WTC11 (cell line): ENCODE measurements around the gene TMEM30A. TPM values are rescaled to one million over a fixed set of nuclear protein-coding genes. Genes with fewer than 3 reads are reported as not detected.

Experiments used
- ATAC-seq: fragments of 200-7000 bp; cut with Tn5 transposase; 2 replicates; pipeline ENCODE4 v1.10.0; 2021; ENCODE audit warnings: mild to moderate bottlenecking, moderate library complexity
- CTCF ChIA-PET: fragments of 300-600 bp; sonication (Branson Sonifier 250); formaldehyde crosslinking; loops from one replicate; lab custom pipeline; 2021; ENCODE audit warnings: antibody characterized with exemption; lab: Charles Lee
- POLR2A ChIA-PET: fragments of 350-600 bp; sonication (Branson Sonifier 250); formaldehyde crosslinking; loops from one replicate; lab custom pipeline; 2021; ENCODE audit warnings: antibody characterized with exemption; lab: Charles Lee
- DNase-seq: peaks from one replicate; pipeline ENCODE4 v3.0.0; 2021; ENCODE audit warnings: low spot score
- H3K27ac Mint-ChIP-seq: 2 replicates; pipeline ENCODE4 v1.8.0; 2021; ENCODE audit warnings: mixed read lengths
- H3K27me3 Mint-ChIP-seq: 2 replicates; pipeline ENCODE4 v1.8.0; 2021; ENCODE audit warnings: low read depth, mild to moderate bottlenecking, moderate library complexity, mixed read lengths
- H3K36me3 Mint-ChIP-seq: 2 replicates; pipeline ENCODE4 v1.8.0; 2021; ENCODE audit warnings: mixed read lengths
- H3K4me1 Mint-ChIP-seq: 2 replicates; pipeline ENCODE4 v1.8.0; 2022; ENCODE audit warnings: mixed read lengths
- H3K4me3 Mint-ChIP-seq: 2 replicates; pipeline ENCODE4 v1.8.0; 2021; ENCODE audit warnings: mild to moderate bottlenecking, moderate library complexity, mixed read lengths
- H3K9me3 Mint-ChIP-seq: 2 replicates; pipeline ENCODE4 v1.8.0; 2021; ENCODE audit warnings: mixed read lengths
- AFF4 ChIP-seq: sonication (generic); formaldehyde crosslinking; IDR thresholded peaks from 2 replicates; pipeline ENCODE4 v1.8.1; 2023; ENCODE audit warnings: mild to moderate bottlenecking, missing genetic modification reagents, borderline replicate concordance
- ELF4 ChIP-seq: sonication (generic); formaldehyde crosslinking; IDR thresholded peaks from 2 replicates; pipeline ENCODE4 v1.8.1; 2022; ENCODE audit warnings: low read depth, mild to moderate bottlenecking, moderate library complexity, missing genetic modification reagents
- EMX1 ChIP-seq: fragments of 250-450 bp; sonication (Bioruptor Pico); IDR thresholded peaks from 2 replicates; pipeline ENCODE4 v1.8.0; 2021; ENCODE audit warnings: mild to moderate bottlenecking
- NFYB ChIP-seq: sonication (generic); formaldehyde crosslinking; conservative IDR thresholded peaks from 2 replicates; pipeline ENCODE4 v1.8.0; 2022; ENCODE audit warnings: low read depth, missing genetic modification reagents
- SMAD4 ChIP-seq: sonication (generic); formaldehyde crosslinking; IDR thresholded peaks from 2 replicates; pipeline ENCODE4 v1.8.0; 2022; ENCODE audit warnings: mild to moderate bottlenecking, missing genetic modification reagents
- SP1 ChIP-seq: sonication (generic); formaldehyde crosslinking; conservative IDR thresholded peaks from 2 replicates; pipeline ENCODE4 v1.8.1; 2022; ENCODE audit warnings: missing genetic modification reagents
- ZNF232 ChIP-seq: sonication (generic); formaldehyde crosslinking; IDR thresholded peaks from 2 replicates; pipeline ENCODE4 v1.8.0; 2022; ENCODE audit warnings: mild to moderate bottlenecking, missing genetic modification reagents
- ZNF281 ChIP-seq: sonication (generic); formaldehyde crosslinking; IDR thresholded peaks from 2 replicates; pipeline ENCODE4 v1.8.0; 2023; ENCODE audit warnings: mild to moderate bottlenecking, missing genetic modification reagents
- ZNF671 ChIP-seq: fragments of 250-450 bp; sonication (Bioruptor Pico); IDR thresholded peaks from 2 replicates; pipeline ENCODE4 v1.8.0; 2021; ENCODE audit warnings: mild to moderate bottlenecking
- total RNA-seq: library from RNA; stranded (reverse); gene quantifications from 3 replicates; pipeline ENCODE4 v1.2.3, GENCODE V29; 2021
- TF ChIP-seq, protein P1 (sequence below): fragments of 250-450 bp; sonication (Bioruptor Pico); IDR thresholded peaks from 2 replicates; pipeline ENCODE4 v2.1.2; 2022; ENCODE audit warnings: mild to moderate bottlenecking, moderate library complexity
- TF ChIP-seq, protein P2 (sequence below): sonication (generic); formaldehyde crosslinking; IDR thresholded peaks from 2 replicates; pipeline ENCODE4 v1.8.0; 2022; ENCODE audit warnings: missing genetic modification reagents

Gene TMEM30A
- total RNA-seq, 1 experiment from 2014 or later, result 81.2 TPM

- Mint-ChIP-seq H3K27ac (no peak overlapping the region), H3K9me3 (no peaks in the 10 kb centered on the region), H3K4me3 (no peak overlapping the region)
Observed at GRCh38 chr6:75287424-75287823, 2.8 kb upstream of the TMEM30A start.

More at GRCh38 chr6:75287424-75287823, 2.8 kb upstream of the TMEM30A start:
- Mint-ChIP-seq H3K36me3 (no peaks in the 10 kb centered on the region), H3K27me3 (no peaks in the 10 kb centered on the region), H3K4me1 (peaks cover 28% of the 10 kb centered on the region)
- ChIA-PET CTCF (no interaction called here), POLR2A (no interaction called here)
- TF ChIP-seq, protein P1, sequence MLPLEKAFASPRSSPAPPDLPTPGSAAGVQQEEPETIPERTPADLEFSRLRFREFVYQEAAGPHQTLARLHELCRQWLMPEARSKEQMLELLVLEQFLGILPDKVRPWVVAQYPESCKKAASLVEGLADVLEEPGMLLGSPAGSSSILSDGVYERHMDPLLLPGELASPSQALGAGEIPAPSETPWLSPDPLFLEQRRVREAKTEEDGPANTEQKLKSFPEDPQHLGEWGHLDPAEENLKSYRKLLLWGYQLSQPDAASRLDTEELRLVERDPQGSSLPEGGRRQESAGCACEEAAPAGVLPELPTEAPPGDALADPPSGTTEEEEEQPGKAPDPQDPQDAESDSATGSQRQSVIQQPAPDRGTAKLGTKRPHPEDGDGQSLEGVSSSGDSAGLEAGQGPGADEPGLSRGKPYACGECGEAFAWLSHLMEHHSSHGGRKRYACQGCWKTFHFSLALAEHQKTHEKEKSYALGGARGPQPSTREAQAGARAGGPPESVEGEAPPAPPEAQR (CRISPR knock-in tag), result no peak
- TF ChIP-seq, protein P2, sequence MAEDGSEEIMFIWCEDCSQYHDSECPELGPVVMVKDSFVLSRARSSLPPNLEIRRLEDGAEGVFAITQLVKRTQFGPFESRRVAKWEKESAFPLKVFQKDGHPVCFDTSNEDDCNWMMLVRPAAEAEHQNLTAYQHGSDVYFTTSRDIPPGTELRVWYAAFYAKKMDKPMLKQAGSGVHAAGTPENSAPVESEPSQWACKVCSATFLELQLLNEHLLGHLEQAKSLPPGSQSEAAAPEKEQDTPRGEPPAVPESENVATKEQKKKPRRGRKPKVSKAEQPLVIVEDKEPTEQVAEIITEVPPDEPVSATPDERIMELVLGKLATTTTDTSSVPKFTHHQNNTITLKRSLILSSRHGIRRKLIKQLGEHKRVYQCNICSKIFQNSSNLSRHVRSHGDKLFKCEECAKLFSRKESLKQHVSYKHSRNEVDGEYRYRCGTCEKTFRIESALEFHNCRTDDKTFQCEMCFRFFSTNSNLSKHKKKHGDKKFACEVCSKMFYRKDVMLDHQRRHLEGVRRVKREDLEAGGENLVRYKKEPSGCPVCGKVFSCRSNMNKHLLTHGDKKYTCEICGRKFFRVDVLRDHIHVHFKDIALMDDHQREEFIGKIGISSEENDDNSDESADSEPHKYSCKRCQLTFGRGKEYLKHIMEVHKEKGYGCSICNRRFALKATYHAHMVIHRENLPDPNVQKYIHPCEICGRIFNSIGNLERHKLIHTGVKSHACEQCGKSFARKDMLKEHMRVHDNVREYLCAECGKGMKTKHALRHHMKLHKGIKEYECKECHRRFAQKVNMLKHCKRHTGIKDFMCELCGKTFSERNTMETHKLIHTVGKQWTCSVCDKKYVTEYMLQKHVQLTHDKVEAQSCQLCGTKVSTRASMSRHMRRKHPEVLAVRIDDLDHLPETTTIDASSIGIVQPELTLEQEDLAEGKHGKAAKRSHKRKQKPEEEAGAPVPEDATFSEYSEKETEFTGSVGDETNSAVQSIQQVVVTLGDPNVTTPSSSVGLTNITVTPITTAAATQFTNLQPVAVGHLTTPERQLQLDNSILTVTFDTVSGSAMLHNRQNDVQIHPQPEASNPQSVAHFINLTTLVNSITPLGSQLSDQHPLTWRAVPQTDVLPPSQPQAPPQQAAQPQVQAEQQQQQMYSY (CRISPR knock-in tag), result no peak
- TF ChIP-seq ELF4 (CRISPR knock-in tag) (no peak), ZNF281 (no peak), SMAD4 (CRISPR knock-in tag) (no peak), SP1 (no peak), ZNF671 (CRISPR knock-in tag) (no peak), ZNF232 (no peak), NFYB (CRISPR knock-in tag) (no peak), AFF4 (CRISPR knock-in tag) (no peak), EMX1 (no peak)
- DNase-seq (no peak), ATAC-seq (no peak)
